Esophagus muscularis mucosa (tissue), 4 donors: ENCODE measurements around the gene MIOX. TPM values are rescaled to one million over a fixed set of nuclear protein-coding genes. Genes with fewer than 3 reads are reported as not detected.

Source experiments
- DNase-seq: peaks from one replicate; pipeline ENCODE4 v3.0.0-alpha.2; 2017; ENCODE audit errors: extremely low spot score
- H3K27ac ChIP-seq, 4 donors: fragments of 200-600 bp; sonication (generic); replicated peaks in 1 of 4; 1 replicate in 3 of 4; 2 replicates in 1 of 4; pipeline ENCODE4 v1.5.1; 2016 to 2019; ENCODE audit warnings: mild to moderate bottlenecking in 1 of 4
- H3K27me3 ChIP-seq, 4 donors: fragments of 200-600 bp; sonication (generic); one replicate each; pipeline versions ENCODE4 v1.5.1 to v1.6.0; 2016 to 2019
- H3K36me3 ChIP-seq, 4 donors: fragments of 200-600 bp; sonication (generic); one replicate each; pipeline ENCODE4 v1.5.1; 2016 to 2019
- H3K4me1 ChIP-seq, 4 donors: fragments of 200-600 bp; sonication (generic); one replicate each; pipeline ENCODE4 v1.5.1; 2016 to 2019
- H3K4me3 ChIP-seq, 4 donors: fragments of 200-600 bp; sonication (generic); 1 replicate in 2 of 4; 2 replicates in 2 of 4; pipeline ENCODE4 v1.5.1; 2016 to 2019; ENCODE audit warnings: mild to moderate bottlenecking in 4 of 4, moderate library complexity in 1 of 4
- H3K9me3 ChIP-seq, 4 donors: fragments of 200-600 bp; sonication (generic); 1 replicate in 3 of 4; 2 replicates in 1 of 4; pipeline ENCODE4 v1.5.1; 2016 to 2019
- CTCF ChIP-seq, 3 experiments: fragments of 200-600 bp in 2 of 3; fragments of 450-650 bp in 1 of 3; sonication (generic) in 2 of 3; IDR thresholded peaks; one replicate each; pipeline ENCODE4 v1.5.1; 2017 to 2019; ENCODE audit warnings: antibody characterized with exemption in 3 of 3, mild to moderate bottlenecking in 2 of 3, moderate library complexity in 1 of 3
- EP300 ChIP-seq: sonication (generic); formaldehyde crosslinking; IDR thresholded peaks from one replicate; pipeline ENCODE4 v1.6.1; 2017; ENCODE audit warnings: antibody characterized with exemption
- POLR2A ChIP-seq: fragments of 450-650 bp; IDR thresholded peaks from one replicate; pipeline ENCODE4 v1.6.1; 2017; ENCODE audit warnings: antibody characterized with exemption, moderate library complexity, mild to moderate bottlenecking, low read depth
- POLR2AphosphoS5 ChIP-seq, 2 donors: sonication (generic); formaldehyde crosslinking; IDR thresholded peaks; one replicate each; pipeline ENCODE4 v1.6.1; 2017; ENCODE audit warnings: antibody characterized with exemption in 2 of 2
- WGBS: methylation state at CpG from one replicate; pipeline ENCODE4 v1.1.5; 2018; 5-methylcytosine and 5-hydroxymethylcytosine counted together
- intact Hi-C: fragments of 100-400 bp; cut with DNase I; formaldehyde crosslinking; loops from one replicate; pipeline ENCODE4 v1.15.1; 2023
- total RNA-seq, 4 donors: library from RNA; depleted of rRNA; stranded (reverse); fragments of >200 nt; gene quantifications; one replicate each; pipeline versions ENCODE4 v1.1.0 to v1.2.1, GENCODE V29; 2016

MIOX gene
- total RNA-seq, 4 donors from 2014 or later = not detected

- peaks cover 81 to 90% (median 89%) of the 10 kb centered on the region in 4 donors for H3K36me3 ChIP-seq
- TF ChIP-seq POLR2AphosphoS5 (IDR thresholded peaks at IDR 0.05) = no peak
- no peak for TF ChIP-seq POLR2A
- no peak for TF ChIP-seq EP300
- TF ChIP-seq CTCF (IDR thresholded peaks at IDR 0.05) = no peak
- no peaks in the 10 kb centered on the region for H3K9me3 ChIP-seq
- intact Hi-C loops = no loop called here
- no peak overlapping the region for H3K27ac ChIP-seq
- WGBS = 87% methylated on average over 12 of the region's 24 CpGs
- no peak overlapping the region for H3K4me3 ChIP-seq
- no peaks in the 10 kb centered on the region for H3K27me3 ChIP-seq
- no peak for DNase-seq
- peaks cover 9 to 14% (median 10%) of the 10 kb centered on the region in 4 donors for H3K4me1 ChIP-seq
Measured at GRCh38 chr22:50464451-50464850, 22.2 kb upstream of the MIOX start.

- H3K4me1 ChIP-seq = peaks cover 17 to 23% (median 19%) of the 10 kb centered on the region in 4 donors
- H3K4me3 ChIP-seq = no peak overlapping the region
- peaks cover 73 to 82% (median 80%) of the 10 kb centered on the region in 4 donors for H3K36me3 ChIP-seq
Measured at GRCh38 chr22:50465066-50465930, 21.4 kb upstream of the MIOX start.

GRCh38 chr22:50467341-50467740 lies 19.3 kb upstream of the MIOX start:
- H3K27me3 ChIP-seq = no peaks in the 10 kb centered on the region
- intact Hi-C loops = no loop called here
- peaks cover 52 to 61% (median 60%) of the 10 kb centered on the region in 4 donors for H3K36me3 ChIP-seq
- H3K9me3 ChIP-seq = no peaks in the 10 kb centered on the region
- H3K4me3 ChIP-seq = no peak overlapping the region
- WGBS = 84% methylated on average over 16 of the region's 24 CpGs
- H3K27ac ChIP-seq = no peak overlapping the region
- TF ChIP-seq EP300 (no peak), POLR2AphosphoS5 (IDR thresholded peaks at IDR 0.05) (no peak), POLR2A (no peak), CTCF (IDR thresholded peaks at IDR 0.05) (no peak)
- peaks cover 35 to 43% (median 39%) of the 10 kb centered on the region in 4 donors for H3K4me1 ChIP-seq
- DNase-seq = no peak

More at GRCh38 chr22:50465066-50465930, 21.4 kb upstream of the MIOX start:
- 93% methylated on average over 26 of the region's 30 CpGs for WGBS
- Histone ChIP-seq H3K27ac (no peak overlapping the region), H3K27me3 (no peaks in the 10 kb centered on the region), H3K9me3 (no peaks in the 10 kb centered on the region)
- intact Hi-C loops = no loop called here
- DNase-seq = no peak
- TF ChIP-seq EP300 (no peak), CTCF (IDR thresholded peaks at IDR 0.05) (no peak), POLR2AphosphoS5 (IDR thresholded peaks at IDR 0.05) (no peak), POLR2A (no peak)

GRCh38 chr22:50467773-50468440 lies 18.8 kb upstream of the MIOX start:
- intact Hi-C loops = no loop called here
- Histone ChIP-seq H3K4me1 (peaks cover 41 to 49% (median 45%) of the 10 kb centered on the region in 4 donors), H3K27me3 (no peaks in the 10 kb centered on the region), H3K9me3 (no peaks in the 10 kb centered on the region), H3K4me3 (no peak overlapping the region), H3K27ac (no peak overlapping the region), H3K36me3 (peaks cover 47 to 55% (median 54%) of the 10 kb centered on the region in 4 donors)
- TF ChIP-seq CTCF (IDR thresholded peaks at IDR 0.05) (no peak), EP300 (no peak), POLR2AphosphoS5 (IDR thresholded peaks at IDR 0.05) (no peak), POLR2A (no peak)
- WGBS = 88% methylated on average over 14 of the region's 22 CpGs
- no peak for DNase-seq
